SK-N-SH treated with all-trans-retinoic acid at 6 μM for 48 hours (cell line): Measurements from ENCODE around the gene MPC1.

Source experiments
- ATAC-seq: fragments of 200-7000 bp; cut with Tn5 transposase; 3 replicates; pipeline ENCODE4 v1.9.1; 2020; ENCODE audit warnings: mild to moderate bottlenecking, moderate library complexity
- ARNTL ChIP-seq: fragments of 450-650 bp; formaldehyde crosslinking; IDR thresholded peaks from 2 replicates; pipeline ENCODE4 v1.5.0; 2020; ENCODE audit warnings: low read depth, mild to moderate bottlenecking, moderate library complexity, borderline replicate concordance
- BACH2 ChIP-seq: fragments of 250-450 bp; sonication (Bioruptor Pico); IDR thresholded peaks from 2 replicates; pipeline ENCODE4 v1.9.0; 2021; ENCODE audit warnings: mild to moderate bottlenecking, borderline replicate concordance
- CREB5 ChIP-seq: fragments of 250-450 bp; sonication (Bioruptor Pico); IDR thresholded peaks from 2 replicates; pipeline ENCODE4 v1.5.1; 2020; ENCODE audit warnings: low read depth, mild to moderate bottlenecking, moderate library complexity
- CSDC2 ChIP-seq: fragments of 250-450 bp; sonication (Bioruptor Pico); IDR thresholded peaks from 2 replicates; pipeline ENCODE4 v1.5.0; 2020; ENCODE audit warnings: mild to moderate bottlenecking, moderate library complexity
- CSRNP3 ChIP-seq: fragments of 250-450 bp; sonication (Bioruptor Pico); IDR thresholded peaks from 2 replicates; pipeline ENCODE4 v1.5.1; 2021; ENCODE audit warnings: mild to moderate bottlenecking, moderate library complexity
- ESRRG ChIP-seq: fragments of 250-450 bp; sonication (Bioruptor Pico); IDR thresholded peaks from 2 replicates; pipeline ENCODE4 v1.6.1; 2021; ENCODE audit warnings: mild to moderate bottlenecking
- GLIS3 ChIP-seq: fragments of 250-450 bp; sonication (Bioruptor Pico); IDR thresholded peaks from 2 replicates; pipeline ENCODE4 v1.5.0; 2020; ENCODE audit warnings: mild to moderate bottlenecking, moderate library complexity
- ISL1 ChIP-seq: fragments of 250-450 bp; sonication (Bioruptor Pico); IDR thresholded peaks from 2 replicates; pipeline ENCODE4 v2.1.2; 2022; ENCODE audit warnings: mild to moderate bottlenecking, moderate library complexity
- OSR1 ChIP-seq: fragments of 250-450 bp; sonication (Bioruptor Pico); IDR thresholded peaks from 2 replicates; pipeline ENCODE4 v1.8.0; 2022; ENCODE audit warnings: moderate library complexity, mild to moderate bottlenecking, inconsistent platforms
- PATZ1 ChIP-seq: fragments of 250-450 bp; sonication (Bioruptor Pico); IDR thresholded peaks from 2 replicates; pipeline ENCODE4 v1.8.0; 2020; ENCODE audit warnings: mild to moderate bottlenecking, moderate library complexity, borderline replicate concordance
- POU6F1 ChIP-seq: fragments of 250-450 bp; sonication (Bioruptor Pico); IDR thresholded peaks from 2 replicates; pipeline ENCODE4 v1.8.0; 2021; ENCODE audit warnings: low read depth, mild to moderate bottlenecking, moderate library complexity, borderline replicate concordance
- PPARA ChIP-seq: fragments of 250-450 bp; sonication (Bioruptor Pico); IDR thresholded peaks from 2 replicates; pipeline ENCODE4 v1.5.0; 2020; ENCODE audit warnings: mild to moderate bottlenecking, borderline replicate concordance
- RARB ChIP-seq: fragments of 250-450 bp; sonication (Bioruptor Pico); IDR thresholded peaks from 2 replicates; pipeline ENCODE4 v1.8.0; 2021; ENCODE audit warnings: mild to moderate bottlenecking, moderate library complexity
- SNAI2 ChIP-seq: fragments of 250-450 bp; sonication (Bioruptor Pico); IDR thresholded peaks from 2 replicates; pipeline ENCODE4 v1.5.0; 2020; ENCODE audit warnings: mild to moderate bottlenecking, moderate library complexity
- TCF4 ChIP-seq: fragments of 250-450 bp; sonication (Bioruptor Pico); IDR thresholded peaks from 2 replicates; pipeline ENCODE4 v1.8.0; 2021; ENCODE audit warnings: mild to moderate bottlenecking, moderate library complexity, borderline replicate concordance
- TOX ChIP-seq: fragments of 250-450 bp; sonication (Bioruptor Pico); IDR thresholded peaks from 2 replicates; pipeline ENCODE4 v1.8.0; 2021; ENCODE audit warnings: mild to moderate bottlenecking, moderate library complexity, borderline replicate concordance
- TSHZ2 ChIP-seq: fragments of 250-450 bp; sonication (Bioruptor Pico); IDR thresholded peaks from 2 replicates; pipeline ENCODE4 v1.5.0; 2020; ENCODE audit warnings: mild to moderate bottlenecking, moderate library complexity
- ZC3H10 ChIP-seq: fragments of 250-450 bp; sonication (Bioruptor Pico); IDR thresholded peaks from 2 replicates; pipeline ENCODE4 v1.5.1; 2021; ENCODE audit warnings: mild to moderate bottlenecking, moderate library complexity
- ZFP30 ChIP-seq: fragments of 450-650 bp; formaldehyde crosslinking; IDR thresholded peaks from 2 replicates; pipeline ENCODE4 v1.5.0; 2022; ENCODE audit warnings: mild to moderate bottlenecking, moderate library complexity
- ZNF565 ChIP-seq: fragments of 450-650 bp; formaldehyde crosslinking; conservative IDR thresholded peaks from 2 replicates; pipeline ENCODE4 v1.5.0; 2020; ENCODE audit warnings: low read depth, mild to moderate bottlenecking, moderate library complexity
- ZNF70 ChIP-seq: fragments of 450-650 bp; formaldehyde crosslinking; IDR thresholded peaks from 2 replicates; pipeline ENCODE4 v1.5.0; 2020; ENCODE audit warnings: mild to moderate bottlenecking, moderate library complexity
- ZNF8 ChIP-seq: fragments of 450-650 bp; formaldehyde crosslinking; IDR thresholded peaks from 2 replicates; pipeline ENCODE4 v1.5.0; 2020; ENCODE audit warnings: mild to moderate bottlenecking, moderate library complexity

MPC1 gene

GRCh38 chr6:166412911-166413384 lies 30.2 kb upstream of the MPC1 start:
- TF ChIP-seq ZC3H10 (CRISPR knock-in tag) (no peak), ZNF70 (CRISPR knock-in tag) (no peak), PPARA (CRISPR knock-in tag) (no peak), GLIS3 (CRISPR knock-in tag) (no peak), TCF4 (CRISPR knock-in tag) (no peak), ZNF565 (CRISPR knock-in tag) (no peak), BACH2 (CRISPR knock-in tag) (no peak), CSRNP3 (CRISPR knock-in tag) (no peak), PATZ1 (CRISPR knock-in tag) (no peak), RARB (no peak), ISL1 (CRISPR knock-in tag) (no peak), ARNTL (CRISPR knock-in tag) (no peak), ZNF8 (CRISPR knock-in tag) (no peak), ZFP30 (no peak), SNAI2 (no peak), ESRRG (no peak), CREB5 (CRISPR knock-in tag) (no peak)
- no peak for ATAC-seq

GRCh38 chr6:166412156-166412910 lies 29.6 kb upstream of the MPC1 start:
- TF ChIP-seq ZC3H10 (CRISPR knock-in tag): no peak
- no peak for TF ChIP-seq OSR1
- no peak for TF ChIP-seq PATZ1 (CRISPR knock-in tag)
- TF ChIP-seq SNAI2: no peak
- TF ChIP-seq ZNF565 (CRISPR knock-in tag): no peak
- no peak for TF ChIP-seq ZNF8 (CRISPR knock-in tag)
- TF ChIP-seq ZNF70 (CRISPR knock-in tag): no peak
- TF ChIP-seq TSHZ2 (CRISPR knock-in tag): no peak
- no peak for TF ChIP-seq TOX
- TF ChIP-seq TCF4 (CRISPR knock-in tag): no peak
- ATAC-seq: no peak

- ATAC-seq: no peak
- no peak for TF ChIP-seq GLIS3 (CRISPR knock-in tag)
- no peak for TF ChIP-seq RARB
- no peak for TF ChIP-seq POU6F1 (CRISPR knock-in tag)
- TF ChIP-seq PATZ1 (CRISPR knock-in tag): no peak
- TF ChIP-seq ARNTL (CRISPR knock-in tag): no peak
- no peak for TF ChIP-seq SNAI2
- TF ChIP-seq CSDC2 (CRISPR knock-in tag): no peak
- TF ChIP-seq ZFP30: no peak
- TF ChIP-seq ZC3H10 (CRISPR knock-in tag): no peak
These were observed 29.0 kb upstream of the MPC1 start for GRCh38 chr6:166411721-166412151.
